GM18517 (cell line): Measurements from ENCODE around the gene SERTAD1.
A peak's percentile ranks its signal among the peaks of the same experiment; 100 is the strongest.
"Not testable (repeated sequence)": the region's sequence is repeated elsewhere in the genome, so short reads cannot be mapped to it uniquely, and the experiment has no call there.

Source experiments
- ATAC-seq: cut with Tn5 transposase; IDR thresholded peaks from one replicate; pipeline ENCODE4 v1.9.1; 2021; ENCODE audit warnings: mild to moderate bottlenecking, moderate library complexity; ENCODE audit not compliant: unreplicated experiment

The SERTAD1 gene

GRCh38 chr19:40452016-40452415 is 26.2 kb upstream of the SERTAD1 start:
- ATAC-seq, result no peak

GRCh38 chr19:40450664-40451063 is 24.9 kb upstream of the SERTAD1 start:
- no peak for ATAC-seq

DNA sequence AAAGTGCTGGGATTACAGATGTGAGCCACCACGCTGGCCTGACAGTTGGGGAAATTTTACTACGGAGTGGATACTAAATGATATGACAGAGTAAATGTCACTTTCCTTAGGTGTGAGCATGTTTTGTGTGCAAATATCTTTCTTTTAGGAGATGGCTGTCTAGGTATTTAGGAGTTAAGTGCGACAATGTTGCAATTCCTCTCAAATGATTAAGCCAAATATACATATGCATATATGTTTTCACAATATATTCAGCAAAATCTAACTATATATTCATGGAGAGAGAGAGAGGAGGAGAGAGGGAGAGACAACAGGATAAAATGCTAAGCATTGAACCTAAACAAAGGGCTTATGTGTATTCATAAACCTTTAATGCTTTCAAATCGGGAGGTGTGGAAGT is 23.7 kb upstream of the SERTAD1 start:
- no peak for ATAC-seq

DNA sequence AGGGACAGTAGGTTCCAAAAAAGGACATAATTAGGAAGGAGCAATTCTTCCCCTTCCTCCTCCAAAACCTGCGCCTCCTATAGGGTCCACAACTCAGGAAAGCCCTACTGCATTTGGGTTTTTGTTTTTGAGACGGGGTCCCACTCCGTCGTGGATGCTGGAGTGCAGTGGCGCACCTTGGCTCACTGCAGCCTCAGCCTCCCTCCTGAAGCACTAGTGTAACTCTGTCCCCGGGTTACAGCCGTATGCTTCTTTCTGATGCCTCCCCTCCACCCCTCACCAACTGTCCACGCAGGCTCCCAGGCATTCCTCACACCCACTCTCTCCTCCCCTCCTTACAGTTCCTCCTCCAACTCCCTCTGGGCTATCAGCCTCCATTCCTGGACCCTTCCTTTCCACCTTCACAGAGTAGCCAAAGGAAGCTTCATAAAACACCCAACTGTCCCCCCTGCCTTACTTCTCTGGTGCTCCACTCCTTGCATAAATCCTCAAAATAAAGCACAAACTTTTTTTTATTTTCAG is 20.5 kb upstream of the SERTAD1 start:
- ATAC-seq, result no peak

GRCh38 chr19:40445780-40446262 is 20.0 kb upstream of the SERTAD1 start:
- ATAC-seq, result no peak

DNA sequence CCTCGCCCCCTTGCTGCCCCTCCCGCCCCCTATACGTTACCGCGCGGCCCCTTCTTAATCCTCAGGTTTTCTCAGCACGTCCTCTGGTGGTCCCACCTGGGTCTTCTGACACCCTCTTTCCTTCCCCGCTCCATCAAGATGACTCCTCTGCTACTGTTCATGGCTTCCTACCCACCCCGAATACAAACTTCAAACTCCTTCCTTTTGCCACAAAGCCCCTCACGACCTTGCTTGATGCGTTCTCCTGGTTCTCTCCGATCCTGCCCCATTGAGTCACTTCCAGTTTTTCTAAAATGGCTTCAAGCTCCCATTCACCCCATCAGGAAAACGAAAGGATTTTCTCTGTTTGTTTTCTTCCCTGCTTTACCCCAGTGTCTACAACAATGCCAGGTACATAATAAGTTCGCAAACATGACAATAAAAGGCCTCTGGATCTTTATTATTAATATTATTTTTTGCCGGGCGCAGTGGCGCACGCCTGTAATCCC is 19.1 kb upstream of the SERTAD1 start:
- no peak for ATAC-seq

GRCh38 chr19:40444000-40444824 is 18.4 kb upstream of the SERTAD1 start, which contains the start of gene SERTAD3:
Gene SERTAD3, minus strand, starts transcription at chr19:40444335. Its CDS starts 2,255 bp downstream, at chr19:40442080.
- peak; percentile 62 for ATAC-seq

DNA sequence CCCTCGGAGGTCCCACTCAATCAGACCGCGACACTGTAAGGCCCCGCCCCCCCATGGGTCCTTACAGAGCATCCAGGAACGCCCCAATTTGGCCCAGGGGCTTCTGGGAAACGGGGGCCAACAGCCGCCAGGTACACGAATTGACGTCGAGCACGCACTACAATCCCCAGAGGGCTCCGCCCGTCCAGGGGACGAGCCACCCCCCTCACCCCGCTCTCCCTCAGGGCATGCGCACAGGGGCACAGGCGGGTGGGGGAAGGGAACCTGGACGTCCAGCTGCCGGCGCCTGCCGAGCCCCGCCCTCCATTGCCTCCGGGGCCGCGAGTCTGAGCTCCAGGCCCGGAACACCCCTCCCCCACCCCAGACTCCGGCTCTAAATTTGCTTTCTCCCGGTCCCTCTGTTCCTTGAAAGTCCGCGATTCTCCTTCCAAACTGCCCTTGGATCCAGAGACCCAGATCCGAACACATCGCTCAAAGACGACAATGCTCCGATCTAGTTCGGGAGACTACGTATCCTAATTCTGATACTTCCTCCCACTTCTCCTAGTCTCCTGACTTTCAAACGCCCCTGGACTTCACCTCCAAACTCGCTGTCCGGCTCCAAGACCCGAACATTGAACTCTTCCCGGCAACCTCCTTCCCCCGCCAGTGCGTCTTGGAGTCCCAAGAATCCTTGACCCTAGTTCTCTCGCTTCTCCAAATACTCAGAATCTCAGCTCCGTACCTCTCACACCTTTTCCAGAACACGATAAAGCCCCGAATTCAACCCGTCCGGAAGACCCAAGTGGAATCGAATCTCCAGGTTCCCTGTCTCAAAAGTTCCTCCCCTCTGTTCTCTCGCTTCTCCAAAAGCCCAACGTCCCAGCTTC is 17.6 kb upstream of the SERTAD1 start:
- peak; percentile 68 for ATAC-seq

GRCh38 chr19:40442328-40443130 is 16.7 kb upstream of the SERTAD1 start:
- ATAC-seq, result no peak

GRCh38 chr19:40441719-40442253 is 16.0 kb upstream of the SERTAD1 start:
- ATAC-seq, result no peak

DNA sequence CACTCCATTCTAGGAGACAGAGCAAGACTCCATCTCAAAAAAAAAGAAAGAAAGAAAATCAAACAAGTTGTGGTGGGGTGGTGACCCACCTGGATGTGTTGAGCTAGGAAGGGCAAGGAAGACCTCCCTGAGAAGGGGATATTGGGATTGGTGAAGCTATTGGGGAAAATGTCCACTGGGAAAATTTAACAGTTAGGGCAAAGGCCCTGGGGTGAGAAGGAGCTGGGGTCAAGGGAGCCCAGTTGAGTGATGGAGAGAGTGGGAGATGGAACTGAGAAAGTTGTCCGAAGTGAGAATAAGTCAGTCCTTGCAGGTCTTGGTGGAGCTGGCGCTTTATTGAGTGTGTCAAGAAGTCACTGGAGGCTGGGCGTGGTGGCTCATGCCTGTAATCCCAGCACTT is 12.5 kb upstream of the SERTAD1 start:
- ATAC-seq, result no peak

GRCh38 chr19:40433391-40434216 is 7.8 kb upstream of the SERTAD1 start:
- no peak for ATAC-seq

DNA sequence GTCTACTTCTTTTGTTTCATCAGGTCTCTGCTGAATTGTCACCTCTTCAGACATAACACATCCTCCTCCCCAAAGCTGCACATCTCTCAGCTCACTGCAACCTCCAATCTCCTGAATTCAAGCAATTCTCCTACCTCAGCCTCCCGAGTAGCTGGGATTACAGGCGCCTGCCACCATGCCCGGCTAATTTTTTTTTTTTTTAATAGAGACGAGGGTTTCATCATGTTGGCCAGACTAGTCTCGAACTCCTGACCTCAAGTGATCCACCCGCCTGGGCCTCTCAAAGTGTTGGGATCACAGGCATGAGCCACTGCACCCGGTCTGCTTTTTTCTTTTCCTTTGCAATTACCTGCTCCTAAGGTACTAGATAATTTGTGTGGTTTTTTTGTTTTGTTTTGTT is 7.0 kb upstream of the SERTAD1 start:
- ATAC-seq, result not testable (repeated sequence)

DNA sequence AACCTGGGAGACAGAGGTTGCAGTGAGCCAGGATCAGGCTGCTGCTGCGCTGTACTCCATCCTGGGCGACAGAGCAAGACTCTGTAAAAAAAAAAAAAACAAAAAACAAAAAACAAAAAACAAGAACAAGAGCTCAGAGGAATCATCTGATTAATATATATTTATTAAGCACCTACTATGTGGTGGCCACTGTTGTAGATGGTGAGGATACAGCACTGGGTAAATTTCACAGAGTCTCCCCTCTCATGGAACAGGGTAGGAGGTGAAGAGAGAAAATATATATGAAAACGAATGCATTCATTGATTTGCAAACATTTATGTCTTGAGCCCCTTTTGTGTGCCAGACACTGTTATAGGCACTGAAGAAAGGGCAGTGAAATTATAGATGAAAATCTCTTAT is 5.9 kb upstream of the SERTAD1 start:
- ATAC-seq, result no peak

- ATAC-seq, result not testable (repeated sequence)
These were observed 4.5 kb upstream of the SERTAD1 start for GRCh38 chr19:40430242-40430641.

DNA sequence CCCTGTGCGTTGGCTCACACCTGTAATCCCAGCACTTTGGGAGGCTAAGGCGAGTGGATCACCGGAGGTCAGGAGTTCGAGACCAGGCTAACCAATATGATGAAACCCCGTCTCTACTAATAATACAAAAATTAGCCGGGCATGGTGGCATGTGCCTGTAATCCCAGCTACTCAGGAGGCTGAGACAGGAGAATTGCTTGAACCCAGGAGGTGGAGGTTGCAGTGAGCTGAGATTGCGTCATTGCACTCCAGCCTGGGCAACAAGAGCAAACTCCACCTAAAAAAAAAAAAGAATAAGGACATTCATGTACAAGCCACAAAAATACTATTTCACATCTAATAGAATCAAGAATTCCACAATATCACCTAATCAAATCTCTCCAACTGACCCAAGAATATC is 2.4 kb upstream of the SERTAD1 start:
- not testable (repeated sequence) for ATAC-seq

GRCh38 chr19:40424637-40425449 is 949 bp downstream of the SERTAD1 start:
- no peak for ATAC-seq

- ATAC-seq, result no peak
These were observed 1.9 kb downstream of the SERTAD1 start for GRCh38 chr19:40423938-40424337.
